Inflammatory macrophage (primary cell): Measurements from ENCODE around the gene VPS52.
"Not testable (repeated sequence)": the region's sequence is repeated elsewhere in the genome, so short reads cannot be mapped to it uniquely, and the experiment has no call there.

Experiments
- DNase-seq, 2 donors: peaks; one replicate each; pipeline ENCODE4 v3.0.0-alpha.2; 2020 to 2022

The VPS52 gene

GRCh38 chr6:33248932-33249731, 22.5 kb downstream of the VPS52 start:
- DNase-seq: peak; percentile 99

GRCh38 chr6:33248643-33248931, 23.1 kb downstream of the VPS52 start:
- DNase-seq: peak in 1 of 2 donors; percentile 53

GRCh38 chr6:33247977-33248642, 23.6 kb downstream of the VPS52 start:
- peak; percentile 85 to 90 for DNase-seq

- DNase-seq: no peak
Measured at GRCh38 chr6:33243476-33243875, 28.2 kb downstream of the VPS52 start.

- DNase-seq: no peak
Measured at GRCh38 chr6:33241968-33242367, 29.7 kb downstream of the VPS52 start.

GRCh38 chr6:33237741-33238140, 33.9 kb downstream of the VPS52 start:
- peak in 1 of 2 donors; percentile 25 for DNase-seq

GRCh38 chr6:33236852-33237251, 34.8 kb downstream of the VPS52 start:
- DNase-seq: no peak

GRCh38 chr6:33236328-33236727, 35.3 kb downstream of the VPS52 start:
- no peak for DNase-seq

GRCh38 chr6:33235221-33235634, 36.4 kb downstream of the VPS52 start:
- no peak for DNase-seq

GRCh38 chr6:33226503-33227120, 45.1 kb downstream of the VPS52 start:
- not testable (repeated sequence) for DNase-seq

GRCh38 chr6:33217681-33218080, 54.0 kb downstream of the VPS52 start:
- DNase-seq: no peak

GRCh38 chr6:33217246-33217645, 54.4 kb downstream of the VPS52 start:
- DNase-seq: no peak

- DNase-seq: no peak
Measured at GRCh38 chr6:33216117-33216649, 55.5 kb downstream of the VPS52 start.

GRCh38 chr6:33215271-33216116, 56.2 kb downstream of the VPS52 start:
- DNase-seq: no peak

GRCh38 chr6:33213989-33214335, 57.7 kb downstream of the VPS52 start:
- no peak for DNase-seq

- DNase-seq: peak; percentile 15 to 41
Measured at GRCh38 chr6:33213166-33213988, 58.3 kb downstream of the VPS52 start.

- no peak for DNase-seq
Measured at GRCh38 chr6:33212857-33213165, 58.9 kb downstream of the VPS52 start.

GRCh38 chr6:33211666-33212422, 59.8 kb downstream of the VPS52 start:
- no peak for DNase-seq

GRCh38 chr6:33211136-33211535, 60.5 kb downstream of the VPS52 start:
- DNase-seq: no peak

- DNase-seq: no peak
Measured at GRCh38 chr6:33209856-33210255, 61.8 kb downstream of the VPS52 start.
